Naive B cell (primary cell): Measurements from ENCODE around the gene THAP3. TPM values are rescaled to one million over a fixed set of nuclear protein-coding genes. Genes with fewer than 3 reads are reported as not detected.
A peak's percentile ranks its signal among the peaks of the same experiment; 100 is the strongest.

Source experiments
- ATAC-seq, 2 donors: fragments of 150-1000 bp; cut with Tn5 transposase; 2 replicates each; pipeline ENCODE4 v1.10.0; 2021; ENCODE audit warnings: low read depth in 2 of 2, mild to moderate bottlenecking in 2 of 2, moderate library complexity in 2 of 2
- DNase-seq: peaks from one replicate; pipeline ENCODE4 v3.0.0; 2022
- H3K27ac Mint-ChIP-seq, 6 donors: one replicate each; pipeline ENCODE4 v1.8.0; 2020 to 2022; ENCODE audit warnings: mild to moderate bottlenecking in 6 of 6, mixed read lengths in 6 of 6, moderate library complexity in 5 of 6, inconsistent platforms in 2 of 6
- H3K27me3 Mint-ChIP-seq, 3 donors: one replicate each; pipeline ENCODE4 v1.8.0; 2021 to 2022; ENCODE audit warnings: mixed read lengths in 3 of 3, mild to moderate bottlenecking in 1 of 3
- H3K36me3 Mint-ChIP-seq, 2 donors: one replicate each; pipeline ENCODE4 v1.8.0; 2020 to 2022; ENCODE audit warnings: mixed read lengths in 2 of 2, inconsistent platforms in 1 of 2, mild to moderate bottlenecking in 1 of 2
- H3K4me1 Mint-ChIP-seq, 3 donors: one replicate each; pipeline ENCODE4 v1.8.0; 2020 to 2022; ENCODE audit warnings: mixed read lengths in 3 of 3, inconsistent platforms in 1 of 3, mild to moderate bottlenecking in 1 of 3, moderate library complexity in 1 of 3
- H3K4me3 Mint-ChIP-seq, 8 donors: one replicate each; pipeline ENCODE4 v1.8.0; 2020 to 2022; ENCODE audit warnings: mild to moderate bottlenecking in 8 of 8, mixed read lengths in 8 of 8, moderate library complexity in 8 of 8, inconsistent platforms in 2 of 8
- H3K9me3 Mint-ChIP-seq, 7 donors: one replicate each; pipeline ENCODE4 v1.8.0; 2020 to 2022; ENCODE audit warnings: mixed read lengths in 7 of 7, mild to moderate bottlenecking in 5 of 7, inconsistent platforms in 2 of 7, moderate library complexity in 1 of 7
- polyA plus RNA-seq, 6 donors: library from polyadenylated mRNA; unstranded; fragments of 300-500 nt; fragmentation: Illumina TruSeq; gene quantifications; one replicate each; pipeline ENCODE4 v1.2.3, GENCODE V29; 2021; ENCODE audit warnings: low read depth in 6 of 6

Gene THAP3
- polyA plus RNA-seq, 6 donors from 2014 or later = 10.4 to 26.9 (median 21.7) TPM

GRCh38 chr1:6668503-6668902 is 43.8 kb downstream of the THAP3 start:
- Mint-ChIP-seq H3K27me3 (no peaks in the 10 kb centered on the region), H3K27ac (no peak overlapping the region), H3K4me3 (no peak overlapping the region), H3K36me3 (peaks cover 1 to 7% of the 10 kb centered on the region in 2 donors), H3K4me1 (peaks cover 0 to 1% (median 0%) of the 10 kb centered on the region in 3 donors), H3K9me3 (no peaks in the 10 kb centered on the region)
- no peak for DNase-seq
- no peak for ATAC-seq

GRCh38 chr1:6672558-6672957 is 47.9 kb downstream of the THAP3 start:
- Mint-ChIP-seq H3K27me3 (no peaks in the 10 kb centered on the region), H3K9me3 (no peaks in the 10 kb centered on the region), H3K4me1 (no peaks in the 10 kb centered on the region), H3K27ac (no peak overlapping the region), H3K36me3 (peaks cover 4 to 14% of the 10 kb centered on the region in 2 donors), H3K4me3 (no peak overlapping the region)
- DNase-seq (no peak), ATAC-seq (no peak)

GRCh38 chr1:6673816-6674398 is 49.2 kb downstream of the THAP3 start:
- H3K36me3 Mint-ChIP-seq = peaks cover 12 to 18% of the 10 kb centered on the region in 2 donors
- no peak overlapping the region for H3K27ac Mint-ChIP-seq
- no peak for ATAC-seq
- no peak overlapping the region for H3K4me3 Mint-ChIP-seq
- H3K9me3 Mint-ChIP-seq = no peaks in the 10 kb centered on the region
- H3K4me1 Mint-ChIP-seq = no peaks in the 10 kb centered on the region
- no peaks in the 10 kb centered on the region for H3K27me3 Mint-ChIP-seq
- DNase-seq = no peak

GRCh38 chr1:6674771-6675170 is 50.1 kb downstream of the THAP3 start:
- Mint-ChIP-seq H3K4me1 (no peaks in the 10 kb centered on the region), H3K36me3 (peaks cover 12 to 25% of the 10 kb centered on the region in 2 donors), H3K4me3 (no peak overlapping the region), H3K9me3 (no peaks in the 10 kb centered on the region), H3K27ac (no peak overlapping the region), H3K27me3 (no peaks in the 10 kb centered on the region)
- DNase-seq (no peak), ATAC-seq (no peak)

DNA sequence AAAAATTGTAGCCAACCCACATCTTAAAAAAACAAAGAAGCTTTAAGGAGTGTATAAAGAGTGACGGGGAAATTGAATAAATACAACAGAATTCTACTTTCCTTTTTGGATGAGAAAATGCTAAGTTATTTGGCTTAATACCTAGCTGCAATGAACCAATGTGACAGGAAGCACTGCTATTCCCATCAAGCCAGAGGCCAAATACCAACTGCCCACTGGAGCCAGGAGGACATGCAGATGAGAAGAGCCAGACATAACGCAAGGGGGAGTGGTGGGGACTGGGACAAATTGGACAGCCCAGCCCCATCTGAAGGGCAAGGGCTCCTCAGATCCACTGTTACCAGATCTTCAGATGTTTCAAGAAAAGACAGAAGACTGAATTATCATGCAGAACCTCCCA is 51.3 kb downstream of the THAP3 start:
- Mint-ChIP-seq H3K9me3 (no peaks in the 10 kb centered on the region), H3K4me3 (no peak overlapping the region), H3K36me3 (peaks cover 12 to 26% of the 10 kb centered on the region in 2 donors), H3K4me1 (no peaks in the 10 kb centered on the region), H3K27ac (peak overlapping the region in 1 of 6 donors; percentile 44), H3K27me3 (no peaks in the 10 kb centered on the region)
- no peak for DNase-seq
- ATAC-seq = no peak

Other genes starting within 250 kb of the THAP3 start
- gene ACOT7, start 231.1 kb upstream of the THAP3 start, polyA plus RNA-seq = 1 to 10 TPM; 1.8 to 3.7 (median 2.9) TPM
- not detected for gene HES2, start 204.9 kb upstream of the THAP3 start, polyA plus RNA-seq
- gene ESPN, start 200.1 kb upstream of the THAP3 start, polyA plus RNA-seq = not detected
- under 1 TPM in 2 of 6 donors, not detected in 4; 0.28 to 0.68 TPM for gene TNFRSF25, start 158.7 kb upstream of the THAP3 start, polyA plus RNA-seq
- not detected for gene PLEKHG5, start 133.2 kb upstream of the THAP3 start, polyA plus RNA-seq
- gene NOL9, start 70.4 kb upstream of the THAP3 start, polyA plus RNA-seq = 10 to 100 TPM in 5 of 6 donors, 1 to 10 TPM in 1; 4.1 to 22.3 (median 18.4) TPM
- under 1 TPM in 2 of 6 donors, not detected in 4; 0.16 to 0.22 TPM for gene TAS1R1, start 69.6 kb upstream of the THAP3 start, polyA plus RNA-seq
- 10 to 100 TPM; 13.3 to 30.2 (median 24.4) TPM for gene ZBTB48, start 44.9 kb upstream of the THAP3 start, polyA plus RNA-seq
- gene KLHL21, start 22.0 kb upstream of the THAP3 start, polyA plus RNA-seq = 10 to 100 TPM in 4 of 6 donors, 1 to 10 TPM in 2; 9.7 to 17.9 (median 10.5) TPM
- gene PHF13, start 11.1 kb upstream of the THAP3 start, polyA plus RNA-seq = 1 to 10 TPM; 2.7 to 6.0 (median 4.2) TPM
- 10 to 100 TPM; 17.4 to 24.6 (median 20.5) TPM for gene DNAJC11, start 76.9 kb downstream of the THAP3 start, polyA plus RNA-seq
- 100 to 1,000 TPM in 1 of 6 donors, 10 to 100 TPM in 5; 75.4 to 140 (median 88.8) TPM for gene CAMTA1, start 160.6 kb downstream of the THAP3 start, polyA plus RNA-seq